NT2/D1 (cell line): ENCODE results near the gene OR10H4.

ENCODE experiments used
- SUZ12 ChIP-seq: IDR thresholded peaks from 2 replicates; pipeline ENCODE4 v1.6.1; 2011; ENCODE audit not compliant: insufficient read length, insufficient read depth; ENCODE audit errors: extremely low read depth
- YY1 ChIP-seq: IDR thresholded peaks from 2 replicates; pipeline ENCODE4 v1.6.1; 2011; ENCODE audit not compliant: insufficient read length, insufficient read depth
- ZNF274 ChIP-seq: IDR thresholded peaks from 2 replicates; pipeline ENCODE4 v1.6.1; 2011; ENCODE audit warnings: mild to moderate bottlenecking, low read depth, low read length

DNA sequence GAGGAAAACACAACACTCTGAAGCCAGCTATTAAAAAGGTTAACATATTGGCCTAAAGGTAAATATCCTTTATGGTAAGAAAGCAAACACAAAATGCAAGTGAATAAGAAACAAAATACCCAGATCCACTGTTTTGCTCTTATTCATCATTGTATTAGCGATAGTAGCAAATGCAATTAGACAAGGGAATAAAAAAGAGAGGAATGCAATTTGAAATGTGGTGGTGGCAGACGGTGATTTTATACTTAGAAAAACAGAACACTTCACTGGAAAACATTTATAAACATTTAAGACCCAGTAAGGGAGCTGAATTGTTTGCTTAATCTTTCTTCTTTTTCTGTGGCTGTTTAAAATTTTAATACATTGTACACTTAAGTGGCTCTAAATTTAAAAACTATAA is 33.7 kb upstream of the OR10H4 start:
- TF ChIP-seq YY1 (no peak), ZNF274 (no peak), SUZ12 (no peak)
